HK-2 (cell line): Measurements from ENCODE around the gene TPPP3.
"Not testable (repeated sequence)": the region's sequence is repeated elsewhere in the genome, so short reads cannot be mapped to it uniquely, and the experiment has no call there.

Experiments used
- DNase-seq: peaks from one replicate; pipeline ENCODE4 v3.0.0-alpha.2; 2018; ENCODE audit not compliant: unreplicated experiment

The TPPP3 gene

GRCh38 chr16:67390816-67391423, 2.4 kb downstream of the TPPP3 start:
- DNase-seq, result no peak

- DNase-seq, result no peak
Measured at GRCh38 chr16:67389911-67390815, 3.1 kb downstream of the TPPP3 start.

GRCh38 chr16:67388591-67388990, 4.7 kb downstream of the TPPP3 start:
- no peak for DNase-seq

GRCh38 chr16:67388191-67388590, 5.1 kb downstream of the TPPP3 start:
- no peak for DNase-seq

GRCh38 chr16:67387479-67388079, 5.7 kb downstream of the TPPP3 start:
- no peak for DNase-seq

GRCh38 chr16:67386861-67387455, 6.3 kb downstream of the TPPP3 start:
- DNase-seq, result no peak

- no peak for DNase-seq
Measured at GRCh38 chr16:67384778-67385510, 8.4 kb downstream of the TPPP3 start.

GRCh38 chr16:67383284-67383683, 10.0 kb downstream of the TPPP3 start:
- no peak for DNase-seq

- no peak for DNase-seq
Measured at GRCh38 chr16:67378642-67379041, 14.7 kb downstream of the TPPP3 start.

GRCh38 chr16:67376012-67376411, 17.3 kb downstream of the TPPP3 start:
- DNase-seq, result not testable (repeated sequence)

GRCh38 chr16:67372664-67373063, 20.6 kb downstream of the TPPP3 start:
- no peak for DNase-seq

GRCh38 chr16:67370661-67371060, 22.6 kb downstream of the TPPP3 start:
- no peak for DNase-seq

GRCh38 chr16:67364600-67365235, 28.6 kb downstream of the TPPP3 start:
- no peak for DNase-seq

GRCh38 chr16:67361038-67361437, 32.3 kb downstream of the TPPP3 start:
- no peak for DNase-seq

GRCh38 chr16:67359540-67360269, 33.6 kb downstream of the TPPP3 start:
- not testable (repeated sequence) for DNase-seq

- no peak for DNase-seq
Measured at GRCh38 chr16:67357561-67357960, 35.7 kb downstream of the TPPP3 start.

- no peak for DNase-seq
Measured at GRCh38 chr16:67356396-67356795, 36.9 kb downstream of the TPPP3 start.

GRCh38 chr16:67352463-67352862, 40.8 kb downstream of the TPPP3 start:
- DNase-seq, result not testable (repeated sequence)

- no peak for DNase-seq
Measured at GRCh38 chr16:67350324-67350723, 43.0 kb downstream of the TPPP3 start.

GRCh38 chr16:67349172-67349571, 44.1 kb downstream of the TPPP3 start:
- DNase-seq, result no peak

- DNase-seq, result no peak
Measured at GRCh38 chr16:67346341-67346740, 47.0 kb downstream of the TPPP3 start.
